SKM-1 treated with dmso at 0.1 percent for 144 hours (cell line): Measurements from ENCODE around the gene GTPBP10.

Source experiments
- DNase-seq: peaks from one replicate; lab custom pipeline; 2025; ENCODE audit not compliant: unreplicated experiment; lab: John Stamatoyannopoulos, UW

The GTPBP10 gene

GRCh38 chr7:90430614-90431460 is 84.3 kb downstream of the GTPBP10 start:
- DNase-seq = no peak

DNA sequence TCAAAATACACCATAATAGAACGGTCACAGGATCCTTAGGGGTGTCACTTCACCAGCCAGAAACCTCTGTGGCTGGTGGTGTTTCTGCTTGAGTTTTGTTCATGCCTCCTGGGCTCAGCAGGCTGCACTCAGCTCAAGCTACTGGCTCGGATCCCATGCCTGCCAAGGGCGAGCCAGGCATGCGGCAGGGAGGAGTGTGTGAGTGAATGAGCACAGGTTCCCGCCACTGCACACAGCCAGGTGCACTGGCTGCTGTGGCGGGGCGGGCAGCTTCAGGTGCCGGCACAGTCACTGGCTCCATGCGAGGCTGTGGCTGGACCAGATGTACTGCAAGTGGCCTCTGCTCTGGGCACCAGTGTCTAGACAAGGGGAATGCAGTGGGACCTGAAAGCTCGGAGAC is 86.2 kb downstream of the GTPBP10 start:
- DNase-seq = no peak

DNA sequence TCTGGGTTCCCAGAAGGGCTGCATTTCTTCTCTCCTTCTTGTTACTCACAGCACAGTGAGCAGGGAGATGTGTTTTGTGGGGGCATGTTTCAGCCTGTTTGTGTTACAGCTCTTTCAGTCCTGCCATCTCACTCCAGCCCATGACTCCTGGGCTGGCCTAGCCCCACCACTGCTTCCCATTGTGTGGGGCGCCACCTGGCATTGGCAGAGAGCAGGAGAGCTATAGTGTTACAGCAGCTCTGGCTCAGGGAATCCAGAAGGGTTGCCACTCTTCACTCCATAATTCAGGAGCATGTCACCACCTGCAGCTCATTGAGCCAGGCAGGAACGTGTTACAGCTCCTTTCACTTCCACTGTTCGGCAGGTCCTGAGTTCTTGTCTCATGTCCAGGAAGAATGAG is 86.7 kb downstream of the GTPBP10 start:
- no peak for DNase-seq
